GM12873 (cell line): ENCODE measurements around the gene GLP2R.

Experiments used
- CTCF ChIP-seq: IDR thresholded peaks from 2 replicates; pipeline ENCODE4 v1.5.1; 2012; ENCODE audit warnings: low read depth, mild to moderate bottlenecking, moderate library complexity, low read length, control low read depth; ENCODE audit not compliant: insufficient read depth; ENCODE audit errors: missing control alignments

The GLP2R gene

GRCh38 chr17:9824797-9825338 is 856 bp upstream of the GLP2R start:
- no peak for TF ChIP-seq CTCF

GRCh38 chr17:9828296-9829295 is 2.9 kb downstream of the GLP2R start:
- TF ChIP-seq CTCF = no peak

GRCh38 chr17:9829343-9829742 is 3.6 kb downstream of the GLP2R start:
- no peak for TF ChIP-seq CTCF

GRCh38 chr17:9830711-9831110 is 5.0 kb downstream of the GLP2R start:
- no peak for TF ChIP-seq CTCF

GRCh38 chr17:9833922-9834321 is 8.2 kb downstream of the GLP2R start:
- TF ChIP-seq CTCF = no peak

DNA sequence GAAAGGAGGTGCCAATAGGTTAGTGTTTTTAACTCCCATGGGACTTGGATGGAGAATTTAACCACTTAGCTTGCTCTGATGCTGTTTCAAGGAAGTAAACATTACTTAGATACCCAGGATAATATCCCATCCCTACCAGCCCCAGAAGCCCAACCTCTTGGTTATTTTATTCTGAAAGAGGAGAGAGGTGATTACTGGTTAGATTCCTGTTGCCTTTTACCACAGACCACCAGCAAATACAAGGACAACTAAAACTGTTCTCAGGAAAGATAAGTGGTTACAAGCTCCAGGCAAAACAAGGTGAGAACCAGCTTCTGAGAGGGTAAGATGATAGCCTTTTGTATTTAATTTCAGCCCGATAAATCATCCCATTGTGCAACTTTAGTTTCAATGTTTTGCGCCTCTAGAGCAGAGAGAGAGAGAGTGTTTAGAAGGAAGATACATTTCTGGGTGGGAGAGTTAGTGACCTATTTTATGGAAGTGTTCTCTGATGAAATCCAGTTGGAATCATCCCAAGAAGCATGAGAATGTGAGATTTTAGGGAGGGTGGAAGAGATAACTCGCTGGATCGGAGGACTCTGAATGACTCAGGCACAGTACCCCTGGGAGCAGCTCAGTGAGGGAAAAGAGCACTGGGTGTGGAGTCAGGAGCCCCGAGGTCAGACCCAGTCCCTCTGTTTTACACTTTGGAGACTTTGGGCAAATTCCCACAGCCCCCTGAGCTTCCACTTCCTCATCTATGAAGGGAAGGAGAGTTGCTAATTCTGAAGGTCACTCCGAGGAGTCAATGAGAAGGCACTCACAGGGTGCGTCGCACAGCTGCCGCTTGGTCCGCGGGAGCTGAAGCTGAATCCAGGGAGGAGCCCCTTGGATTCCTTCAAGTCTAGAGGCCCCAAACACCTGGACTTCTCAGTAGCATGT is 12.1 kb downstream of the GLP2R start:
- no peak for TF ChIP-seq CTCF
